Adrenal gland (tissue), 12 donors: ENCODE data around the gene MMP13. TPM values are rescaled to one million over a fixed set of nuclear protein-coding genes. Genes with fewer than 3 reads are reported as not detected.

Experiments used
- DNase-seq, 7 donors: peaks; one replicate each; pipeline ENCODE4 v3.0.0-alpha.2; 2019 to 2020
- H3K27ac ChIP-seq, 5 donors: fragments of 200-600 bp; sonication (generic) in 4 of 5; 1 replicate in 3 of 5; 2 replicates in 2 of 5; pipeline versions ENCODE4 v1.5.1 to v1.8.0; 2016 to 2020; ENCODE audit warnings: mild to moderate bottlenecking in 1 of 5
- H3K27me3 ChIP-seq: fragments of 200-600 bp; 2 replicates; pipeline ENCODE4 v1.8.0; 2021
- H3K36me3 ChIP-seq, 2 donors: fragments of 200-600 bp; replicated peaks in 1 of 2; 1 replicate in 1 of 2; 2 replicates in 1 of 2; pipeline versions ENCODE4 v1.5.1 to v1.8.0; 2018 to 2022
- H3K4me1 ChIP-seq, 2 donors: fragments of 200-600 bp; replicated peaks in 1 of 2; 1 replicate in 1 of 2; 2 replicates in 1 of 2; pipeline versions ENCODE4 v1.5.1 to v1.8.0; 2018 to 2021
- H3K4me3 ChIP-seq, 4 donors: fragments of 200-600 bp; sonication (generic) in 3 of 4; one replicate each; pipeline ENCODE4 v1.5.1; 2016 to 2018
- H3K9me3 ChIP-seq, 3 donors: fragments of 200-600 bp; sonication (generic) in 1 of 3; replicated peaks in 1 of 3; 1 replicate in 2 of 3; 2 replicates in 1 of 3; pipeline versions ENCODE4 v1.5.1 to v1.8.0; 2016 to 2021
- POLR2A ChIP-seq, 2 donors: fragments of 450-650 bp; IDR thresholded peaks; one replicate each; pipeline ENCODE4 v1.6.1; 2017; ENCODE audit warnings: antibody characterized with exemption in 2 of 2, mild to moderate bottlenecking in 2 of 2, moderate library complexity in 1 of 2
- WGBS, 4 donors: extraction: QIAGEN DNeasy Blood & Tissue Kit in 2 of 4; methylation state at CpG; one replicate each; pipeline versions ENCODE4 v1.1.5 to v1.1.7; 2013 to 2017; 5-methylcytosine and 5-hydroxymethylcytosine counted together
- intact Hi-C, 2 donors: fragments of 100-400 bp; cut with DNase I; formaldehyde crosslinking; loops; one replicate each; pipeline versions ENCODE4 v1.14.1 to v1.15.0; 2022 to 2023
- polyA plus RNA-seq, 3 donors: library from polyadenylated mRNA; stranded (reverse); fragments of 200-250 nt in 2 of 3; fragments of 350-450 nt in 1 of 3; fragmentation: Illumina TruSeq in 1 of 3; extraction: RNeasy Lipid Tissue Mini Kit (QIAGEN cat#74804) in 1 of 3; gene quantifications; one replicate each; pipeline ENCODE4 v1.2.3, GENCODE V29; 2013 to 2014
- total RNA-seq, 9 donors: library from RNA; depleted of rRNA in 4 of 9; stranded (reverse); fragments of >200 nt in 4 of 9; fragments of 120-200 nt in 1 of 9; fragmentation: NEBNext Ultra II Directional in 1 of 9; extraction: Animal tissue kit (Norgen Biotek cat#: 25700) in 1 of 9; gene quantifications; one replicate each; pipeline versions ENCODE4 v1.1.0 to v1.2.4, GENCODE V29; 2013 to 2023
- TF ChIP-seq, protein P1 (sequence below), 6 experiments: fragments of 450-650 bp in 4 of 6; fragments of 200-600 bp in 2 of 6; sonication (generic) in 1 of 6; IDR thresholded peaks; 1 replicate in 5 of 6; 2 replicates in 1 of 6; pipeline versions ENCODE4 v1.5.1 to v1.8.0; 2016 to 2021; ENCODE audit warnings: antibody characterized with exemption in 6 of 6, mild to moderate bottlenecking in 2 of 6, moderate library complexity in 1 of 6
- donor health status: healthy with polysubstance abuse.
- donor health status: Bipolar disorder and iron deficiency.
- donor health status: DM: yes; HTN: yes; CAD: no.
- donor health status: DM: no; HTN: no; CAD: no.
- donor health status: DM: no; HTN: no; CAD: no.
- donor health status: DM: yes; HTN: yes; CAD: no.

Gene MMP13
- total and polyA plus RNA-seq, 12 donors, result not detected

DNA sequence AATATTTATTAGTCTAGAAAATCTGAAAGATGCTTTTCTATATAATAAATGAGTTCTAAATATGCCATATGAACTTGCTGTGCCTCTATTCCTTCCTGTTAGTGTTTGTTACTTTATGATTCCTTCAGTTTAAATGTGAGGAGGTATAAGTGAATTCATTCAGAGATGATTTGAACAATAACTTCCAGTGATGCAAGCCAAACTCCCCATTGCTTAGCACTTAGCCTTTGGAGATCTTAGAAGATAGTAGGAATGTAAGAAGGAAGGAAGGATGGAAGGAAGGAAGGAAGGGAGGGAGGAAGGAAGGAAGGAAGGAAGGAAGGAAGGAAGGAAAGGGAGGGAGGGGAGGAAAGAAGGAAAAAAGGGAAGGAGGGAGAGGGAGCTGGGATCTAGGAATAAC is 25.1 kb downstream of the MMP13 start:
- H3K4me3 ChIP-seq, result no peak overlapping the region
- peaks cover 3% of the 10 kb centered on the region for H3K27me3 ChIP-seq
- no peak overlapping the region for H3K27ac ChIP-seq
- peaks cover 0 to under 1% of the 10 kb centered on the region in 2 donors for H3K4me1 ChIP-seq
- TF ChIP-seq POLR2A (IDR thresholded peaks at IDR 0.05), result no peak
- TF ChIP-seq, protein P1, sequence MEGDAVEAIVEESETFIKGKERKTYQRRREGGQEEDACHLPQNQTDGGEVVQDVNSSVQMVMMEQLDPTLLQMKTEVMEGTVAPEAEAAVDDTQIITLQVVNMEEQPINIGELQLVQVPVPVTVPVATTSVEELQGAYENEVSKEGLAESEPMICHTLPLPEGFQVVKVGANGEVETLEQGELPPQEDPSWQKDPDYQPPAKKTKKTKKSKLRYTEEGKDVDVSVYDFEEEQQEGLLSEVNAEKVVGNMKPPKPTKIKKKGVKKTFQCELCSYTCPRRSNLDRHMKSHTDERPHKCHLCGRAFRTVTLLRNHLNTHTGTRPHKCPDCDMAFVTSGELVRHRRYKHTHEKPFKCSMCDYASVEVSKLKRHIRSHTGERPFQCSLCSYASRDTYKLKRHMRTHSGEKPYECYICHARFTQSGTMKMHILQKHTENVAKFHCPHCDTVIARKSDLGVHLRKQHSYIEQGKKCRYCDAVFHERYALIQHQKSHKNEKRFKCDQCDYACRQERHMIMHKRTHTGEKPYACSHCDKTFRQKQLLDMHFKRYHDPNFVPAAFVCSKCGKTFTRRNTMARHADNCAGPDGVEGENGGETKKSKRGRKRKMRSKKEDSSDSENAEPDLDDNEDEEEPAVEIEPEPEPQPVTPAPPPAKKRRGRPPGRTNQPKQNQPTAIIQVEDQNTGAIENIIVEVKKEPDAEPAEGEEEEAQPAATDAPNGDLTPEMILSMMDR (IDR thresholded peaks at IDR 0.05), result no peak
- no peaks in the 10 kb centered on the region for H3K9me3 ChIP-seq
- intact Hi-C loops, result no loop called here
- H3K36me3 ChIP-seq, result no peaks in the 10 kb centered on the region
- DNase-seq, result no peak

GRCh38 chr11:102929972-102930371 is 25.6 kb downstream of the MMP13 start:
- intact Hi-C loops, result no loop called here

DNA sequence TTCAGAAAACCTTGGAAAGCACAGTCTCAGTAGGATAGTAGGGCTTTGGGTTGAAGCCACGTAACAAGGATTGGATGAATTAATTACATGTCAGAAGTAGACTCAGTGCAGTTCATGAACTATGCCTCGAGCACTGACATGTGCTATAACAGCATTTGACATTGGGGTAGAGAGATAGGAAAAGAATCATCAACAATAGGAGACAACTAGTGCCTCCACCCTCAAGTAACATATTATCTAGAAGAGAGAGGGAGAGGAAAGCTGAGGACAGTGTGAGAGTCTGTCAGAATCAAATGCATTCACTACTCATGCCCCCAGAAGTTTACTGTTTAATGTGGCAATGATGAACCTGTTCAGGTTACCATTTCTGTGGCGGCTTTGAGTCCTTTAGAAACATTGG is 26.4 kb downstream of the MMP13 start:
- 68 to 85% (median 80%) methylated on average over 3 of the region's 3 CpGs for WGBS, 4 donors
- intact Hi-C loops, result no loop called here

More at GRCh38 chr11:102929972-102930371, 25.6 kb downstream of the MMP13 start:
- WGBS, 4 donors, result 94 to 100% (median 95%) methylated on average over 1 of the region's 1 CpG
- peaks cover 3% of the 10 kb centered on the region for H3K27me3 ChIP-seq
- H3K27ac ChIP-seq, result no peak overlapping the region
- no peak for TF ChIP-seq POLR2A (IDR thresholded peaks at IDR 0.05)
- TF ChIP-seq, protein P1 (IDR thresholded peaks at IDR 0.05), result no peak
- no peaks in the 10 kb centered on the region for H3K36me3 ChIP-seq
- no peaks in the 10 kb centered on the region for H3K9me3 ChIP-seq
- no peak for DNase-seq
- H3K4me1 ChIP-seq, result peaks cover 0 to 5% of the 10 kb centered on the region in 2 donors
- H3K4me3 ChIP-seq, result no peak overlapping the region

GRCh38 chr11:102928247-102928646 is 27.3 kb downstream of the MMP13 start:
- Histone ChIP-seq H3K9me3 (no peaks in the 10 kb centered on the region), H3K4me3 (no peak overlapping the region), H3K27me3 (no peaks in the 10 kb centered on the region), H3K27ac (no peak overlapping the region), H3K36me3 (no peaks in the 10 kb centered on the region), H3K4me1 (peaks cover 0 to 8% of the 10 kb centered on the region in 2 donors)
- TF ChIP-seq POLR2A (IDR thresholded peaks at IDR 0.05), result no peak
- TF ChIP-seq, protein P1 (IDR thresholded peaks at IDR 0.05), result no peak
- no peak for DNase-seq
- intact Hi-C loops, result no loop called here
- WGBS, 4 donors, result 76 to 92% (median 86%) methylated on average over 4 of the region's 4 CpGs

More for the DNA sequence above, 26.4 kb downstream of the MMP13 start:
- Histone ChIP-seq H3K4me1 (peaks cover 0 to 8% of the 10 kb centered on the region in 2 donors), H3K4me3 (no peak overlapping the region), H3K27me3 (peaks cover under 1% of the 10 kb centered on the region), H3K36me3 (no peaks in the 10 kb centered on the region), H3K27ac (no peak overlapping the region), H3K9me3 (no peaks in the 10 kb centered on the region)
- TF ChIP-seq, protein P1 (IDR thresholded peaks at IDR 0.05), result no peak
- no peak for TF ChIP-seq POLR2A (IDR thresholded peaks at IDR 0.05)
- no peak for DNase-seq
